NCI-H2081 treated with DMSO at 0.1 percent for 48 hours (cell line): Measurements from ENCODE around the gene RTL1.

ENCODE experiments used
- DNase-seq: peaks from one replicate; lab custom pipeline; 2025; lab: John Stamatoyannopoulos, UW

The RTL1 gene

GRCh38 chr14:100882026-100882967 is 21.2 kb downstream of the RTL1 start:
- no peak for DNase-seq

- DNase-seq: no peak
These were observed 22.1 kb downstream of the RTL1 start for GRCh38 chr14:100881211-100882025.

GRCh38 chr14:100880271-100881101 is 23.0 kb downstream of the RTL1 start:
- no peak for DNase-seq

- DNase-seq: no peak
These were observed 23.7 kb downstream of the RTL1 start for GRCh38 chr14:100879782-100880181.

- no peak for DNase-seq
These were observed 24.3 kb downstream of the RTL1 start for GRCh38 chr14:100879194-100879593.

GRCh38 chr14:100878271-100879146 is 25.0 kb downstream of the RTL1 start:
- no peak for DNase-seq

- DNase-seq: no peak
These were observed 27.5 kb downstream of the RTL1 start for GRCh38 chr14:100875861-100876590.

- no peak for DNase-seq
These were observed 28.4 kb downstream of the RTL1 start for GRCh38 chr14:100875126-100875525.

GRCh38 chr14:100874411-100875091 is 29.0 kb downstream of the RTL1 start:
- DNase-seq: no peak

GRCh38 chr14:100874051-100874410 is 29.5 kb downstream of the RTL1 start:
- DNase-seq: no peak

- DNase-seq: no peak
These were observed 30.4 kb downstream of the RTL1 start for GRCh38 chr14:100873096-100873482.

- DNase-seq: no peak
These were observed 31.0 kb downstream of the RTL1 start for GRCh38 chr14:100872259-100873095.

- DNase-seq: no peak
These were observed 32.0 kb downstream of the RTL1 start for GRCh38 chr14:100871234-100872186.

GRCh38 chr14:100868621-100869370 is 34.7 kb downstream of the RTL1 start:
- no peak for DNase-seq

GRCh38 chr14:100867631-100868315 is 35.7 kb downstream of the RTL1 start:
- no peak for DNase-seq
